HTR-8/SVneo (cell line): ENCODE measurements around the gene CIAO2B.

Experiments used
- DNase-seq: peaks from one replicate; pipeline ENCODE4 v3.0.0; 2011; ENCODE audit warnings: low spot score, mixed read lengths; ENCODE audit not compliant: insufficient read length
- FAIRE-seq: peaks from 2 replicates; lab custom pipeline; 2011; peaks lifted over from hg19 to GRCh38; lab: Jason Lieb, UNC

CIAO2B gene

GRCh38 chr16:66923866-66924265 is 10.3 kb downstream of the CIAO2B start:
- no peak for FAIRE-seq
- DNase-seq: no peak

GRCh38 chr16:66923247-66923731 is 10.9 kb downstream of the CIAO2B start:
- DNase-seq (no peak), FAIRE-seq (no peak)

- DNase-seq: no peak
- FAIRE-seq: no peak
These were observed 12.3 kb downstream of the CIAO2B start for GRCh38 chr16:66921729-66922450.

DNA sequence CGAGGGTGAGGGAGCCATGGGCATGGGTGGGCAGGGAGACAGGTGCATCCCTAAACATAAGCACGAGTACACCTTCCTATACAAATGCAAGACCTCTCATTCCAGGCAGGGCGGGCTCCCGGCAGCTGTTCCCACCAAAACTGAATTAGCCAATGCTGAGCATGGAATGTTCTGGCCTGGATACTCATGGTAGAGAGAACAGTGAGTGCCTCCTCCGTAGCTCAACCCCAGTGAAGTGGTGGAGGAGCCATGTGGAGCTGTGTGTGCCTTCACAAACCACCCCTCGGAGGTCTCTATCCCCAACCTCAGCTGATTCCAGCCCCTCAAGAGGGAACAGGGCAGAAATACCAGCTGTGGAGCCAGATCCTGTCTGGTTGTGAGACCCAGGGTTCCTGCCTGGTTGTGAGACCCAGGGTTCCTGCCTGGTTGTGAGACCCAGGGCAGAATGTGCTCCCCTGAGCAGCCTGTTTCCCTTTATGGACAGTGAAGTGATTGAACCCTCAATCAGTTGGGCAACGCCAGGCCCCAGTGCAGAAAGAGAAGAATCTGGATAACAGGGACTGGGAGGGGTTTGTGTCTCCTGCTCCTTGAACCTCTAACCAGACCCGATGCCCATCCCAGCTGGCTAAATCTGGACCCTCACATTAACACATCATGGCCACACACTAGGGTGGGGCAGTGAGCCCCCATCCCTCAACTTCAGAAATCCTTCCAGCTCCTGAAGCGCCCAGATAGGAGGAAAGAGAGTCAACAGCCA is 13.1 kb downstream of the CIAO2B start:
- DNase-seq: no peak
- no peak for FAIRE-seq

DNA sequence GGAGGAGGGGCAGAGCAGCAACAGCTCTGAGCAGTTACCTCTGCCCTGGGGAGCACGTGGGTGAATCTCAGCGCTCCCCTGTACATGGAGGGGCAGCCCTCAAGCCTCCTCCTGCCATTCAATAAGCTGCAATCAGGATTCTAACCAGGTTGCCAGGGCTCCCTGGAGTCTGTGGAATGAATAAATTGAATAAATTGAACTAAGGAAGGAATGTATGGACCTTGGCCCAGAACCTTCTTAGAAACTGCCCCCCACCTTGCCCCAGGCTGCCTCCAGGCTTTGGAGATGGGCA is 14.0 kb downstream of the CIAO2B start:
- peak; percentile 67 for FAIRE-seq
- no peak for DNase-seq

DNA sequence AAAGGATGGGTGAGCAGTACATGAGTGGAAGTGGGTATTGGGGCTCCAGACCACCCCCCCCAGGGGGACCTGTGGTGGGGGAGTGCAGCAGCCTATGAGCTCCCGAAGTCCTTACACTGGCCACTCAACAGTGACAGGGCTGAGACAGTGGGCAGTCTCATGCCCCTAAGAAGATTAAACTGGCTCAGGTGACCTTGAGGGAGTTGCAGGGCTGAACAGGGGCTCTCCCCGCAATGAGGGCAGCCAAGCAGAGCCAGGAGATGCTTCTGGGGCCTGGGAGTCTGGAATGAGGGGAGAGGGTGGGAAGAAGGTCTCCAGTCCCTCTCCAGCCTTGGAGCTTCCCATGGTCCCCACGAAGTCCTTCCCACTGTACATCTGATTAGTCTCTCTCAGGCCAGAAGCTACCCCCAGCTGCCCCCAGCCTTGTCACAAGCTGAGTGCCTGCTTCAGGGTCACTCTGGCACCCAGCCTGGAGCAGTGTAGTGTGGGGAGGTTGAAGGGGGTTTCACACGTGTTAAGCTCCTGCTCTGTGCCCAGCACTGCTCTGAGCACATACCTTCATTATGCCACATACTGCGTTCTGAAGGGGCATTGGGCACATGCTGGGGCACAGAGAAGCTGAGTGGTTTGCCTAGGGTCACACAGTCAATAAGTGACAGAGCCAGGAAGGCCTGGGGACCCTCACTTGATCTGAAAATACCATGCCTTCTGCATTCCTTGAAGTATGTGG is 14.5 kb downstream of the CIAO2B start:
- FAIRE-seq (peak; percentile 55), DNase-seq (no peak)

DNA sequence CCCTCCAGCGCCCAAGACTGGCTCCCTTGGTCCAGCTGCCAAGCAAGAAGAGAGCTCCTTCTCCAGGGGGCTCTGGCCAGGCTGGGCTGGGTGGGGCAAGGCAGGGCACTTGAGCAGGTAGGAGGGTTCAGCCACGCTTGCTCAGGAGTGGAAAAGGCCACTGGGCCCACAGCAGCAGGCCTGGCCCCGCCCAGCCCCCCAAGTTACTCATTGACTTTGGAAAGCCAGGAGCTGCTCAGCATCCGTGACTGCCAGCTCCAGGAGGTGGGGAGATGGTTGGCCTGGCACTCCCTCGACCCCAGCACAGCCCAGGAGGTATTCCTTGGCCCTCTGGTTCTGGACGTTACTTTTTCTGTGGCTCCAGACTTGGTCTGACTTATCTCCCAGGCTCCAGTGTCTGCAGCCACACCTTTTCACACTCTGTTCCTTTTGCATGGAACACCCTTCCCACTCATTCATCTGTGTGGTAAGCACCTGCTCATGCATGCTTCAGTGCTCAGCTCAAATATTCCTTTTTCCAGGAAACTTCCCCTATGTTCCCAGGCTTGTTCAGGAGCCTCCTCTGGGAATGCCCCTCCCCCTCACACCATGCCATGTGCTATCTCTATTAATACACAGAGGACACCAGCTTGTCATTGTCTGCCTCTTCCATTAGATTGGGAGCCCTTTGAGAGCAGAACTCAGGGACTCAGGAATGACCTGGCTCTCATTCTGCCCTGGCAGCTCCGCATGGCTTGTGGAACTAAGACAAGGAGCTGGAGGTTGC is 15.2 kb downstream of the CIAO2B start, which contains the start of gene CDH16:
Gene CDH16, minus strand, starts transcription at position 83 of the 766 bp plus-strand sequence. CDS start 820 bp downstream, outside the sequence.
- no peak for DNase-seq

GRCh38 chr16:66918355-66918754 is 15.8 kb downstream of the CIAO2B start:
- no peak for DNase-seq
- no peak for FAIRE-seq

More for the DNA sequence above, 15.2 kb downstream of the CIAO2B start, which contains the start of gene CDH16:
- FAIRE-seq: no peak

DNA sequence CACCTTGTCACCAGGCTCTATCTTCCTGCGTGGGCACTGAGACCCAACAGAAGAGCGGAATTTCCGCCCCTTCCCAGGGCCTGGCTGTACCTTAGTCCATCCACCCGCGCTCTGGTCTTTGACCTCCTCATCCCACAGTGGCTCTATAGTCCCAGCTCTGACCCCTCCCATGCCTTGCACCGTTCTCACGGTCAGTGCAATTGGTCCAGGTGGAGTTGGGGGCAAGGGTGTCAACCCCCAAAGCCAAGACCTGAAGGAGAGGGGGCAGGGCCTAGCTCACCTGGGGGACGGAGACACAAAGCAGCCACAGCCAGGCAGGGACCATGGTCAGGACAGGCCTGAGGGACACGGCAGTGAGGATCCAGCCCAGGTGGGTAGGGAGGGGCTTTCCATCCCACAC is 16.5 kb downstream of the CIAO2B start:
- peak; percentile 49 for FAIRE-seq

GRCh38 chr16:66916518-66916917 is 17.7 kb downstream of the CIAO2B start:
- FAIRE-seq (no peak), DNase-seq (no peak)

More for the DNA sequence above, 16.5 kb downstream of the CIAO2B start:
- DNase-seq: no peak

GRCh38 chr16:66915041-66915440 is 19.2 kb downstream of the CIAO2B start:
- DNase-seq: no peak

GRCh38 chr16:66914541-66914940 is 19.7 kb downstream of the CIAO2B start:
- peak; percentile 83 for FAIRE-seq

More at GRCh38 chr16:66915041-66915440, 19.2 kb downstream of the CIAO2B start:
- no peak for FAIRE-seq

GRCh38 chr16:66913711-66914110 is 20.5 kb downstream of the CIAO2B start:
- DNase-seq (no peak), FAIRE-seq (no peak)

More at GRCh38 chr16:66914541-66914940, 19.7 kb downstream of the CIAO2B start:
- DNase-seq: no peak

DNA sequence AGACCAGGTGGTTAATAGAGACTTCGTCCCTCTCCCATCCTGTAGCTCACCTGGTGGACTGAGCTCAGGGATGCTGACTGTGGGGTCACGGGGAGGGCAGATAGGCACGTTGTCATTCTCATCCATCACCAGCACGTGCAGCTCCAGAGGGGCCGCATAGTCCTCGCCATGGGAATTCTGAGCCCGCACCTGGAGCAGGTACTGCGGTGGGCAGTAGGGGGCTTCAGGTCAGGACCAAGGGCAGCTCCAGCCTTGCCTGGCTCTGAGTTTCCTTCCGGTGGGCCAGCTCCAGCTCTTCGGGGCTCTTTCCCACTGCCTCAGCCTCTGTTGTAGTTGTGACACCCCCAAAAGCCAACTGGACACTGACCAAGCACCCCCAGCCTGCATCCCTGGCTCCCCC is 21.1 kb downstream of the CIAO2B start:
- no peak for DNase-seq
- FAIRE-seq: no peak

DNA sequence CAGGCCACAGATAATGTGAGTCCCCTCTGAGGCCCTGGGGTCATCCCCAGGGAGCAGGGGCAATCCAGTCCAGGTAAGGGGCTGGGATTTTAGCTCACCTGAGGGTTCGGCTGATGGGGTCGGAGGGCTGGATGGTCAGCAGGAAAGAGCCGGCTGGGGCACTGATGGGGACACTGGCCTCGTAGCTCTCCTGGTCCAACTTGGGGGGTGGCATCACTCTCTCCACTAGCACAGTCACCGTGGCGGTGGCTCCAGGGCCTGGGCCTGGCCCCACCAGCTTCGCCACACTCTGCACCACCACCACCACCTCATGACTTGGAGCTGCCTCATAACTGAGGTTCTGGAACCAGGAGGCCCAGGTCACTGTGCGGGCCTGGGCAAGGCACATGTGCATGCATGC is 22.4 kb downstream of the CIAO2B start:
- DNase-seq (no peak), FAIRE-seq (no peak)

DNA sequence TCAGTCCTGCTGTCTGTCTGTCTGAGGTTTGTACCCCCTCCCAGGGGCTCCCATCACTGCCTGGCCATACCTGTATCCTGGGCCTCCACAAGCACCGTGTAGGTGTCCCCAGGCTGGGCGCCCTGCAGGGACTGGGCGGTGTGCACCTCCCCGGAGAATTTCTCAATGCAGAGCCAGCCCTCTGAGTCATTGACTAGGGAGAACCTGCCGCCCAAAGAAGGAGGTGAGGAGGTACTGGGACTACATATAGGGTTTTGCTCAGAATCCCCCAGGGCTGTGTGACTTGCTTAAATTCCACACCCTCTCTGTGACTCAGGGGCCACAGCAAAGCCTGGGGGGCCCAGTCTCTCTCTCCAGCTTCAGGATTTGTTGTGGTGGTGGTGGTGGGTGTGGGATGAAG is 23.1 kb downstream of the CIAO2B start:
- FAIRE-seq: no peak

GRCh38 chr16:66910175-66910940 is 23.8 kb downstream of the CIAO2B start:
- FAIRE-seq (no peak), DNase-seq (no peak)

More for the DNA sequence above, 23.1 kb downstream of the CIAO2B start:
- no peak for DNase-seq

DNA sequence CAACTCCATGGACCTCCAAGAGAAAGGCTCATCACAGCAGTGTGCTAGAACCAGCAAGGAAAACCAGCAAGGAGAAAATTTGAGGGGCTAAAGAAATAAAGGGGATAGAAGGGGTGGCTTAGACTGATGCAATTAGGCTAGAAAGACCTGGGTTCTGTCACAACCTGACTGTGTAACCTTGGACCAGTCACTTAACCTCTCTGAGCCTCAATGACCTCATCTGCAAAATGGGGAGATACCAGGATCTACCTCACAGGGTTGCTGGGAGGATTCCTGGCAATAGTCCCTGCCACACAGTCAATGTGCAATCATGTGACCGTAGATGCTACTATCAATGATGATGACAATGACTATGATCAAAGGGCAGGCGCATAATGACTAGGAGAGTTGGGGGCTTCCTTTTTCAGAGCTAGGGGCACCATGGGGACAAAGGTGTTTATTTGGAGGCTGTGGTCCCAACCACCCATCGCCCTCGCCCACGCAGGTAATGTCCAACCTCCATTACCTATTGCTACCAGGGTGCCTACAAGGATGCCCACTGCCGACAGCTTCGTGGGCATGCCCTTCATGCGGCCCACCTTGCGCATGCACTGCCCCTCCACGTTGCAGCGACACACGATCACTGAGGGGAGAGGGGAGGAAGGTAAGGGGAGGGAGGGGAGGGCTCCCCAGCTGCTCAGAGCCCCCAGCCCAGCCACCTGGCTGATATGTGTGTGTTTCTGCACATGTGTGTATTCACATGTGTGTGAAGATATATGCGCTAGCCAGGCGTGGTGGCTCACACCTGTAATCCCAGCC is 25.2 kb downstream of the CIAO2B start:
- DNase-seq: no peak
- FAIRE-seq: no peak
